PC-9 (cell line): ENCODE results near the gene NPIPA1.
"Not testable (repeated sequence)": the region's sequence is repeated elsewhere in the genome, so short reads cannot be mapped to it uniquely, and the experiment has no call there.

Source experiments
- CTCF ChIP-seq: fragments of 200-600 bp; sonication (generic); conservative IDR thresholded peaks from 2 replicates; pipeline ENCODE4 v1.6.1; 2017; ENCODE audit warnings: mixed run types, antibody characterized with exemption, mild to moderate bottlenecking, moderate library complexity
- EZH2 ChIP-seq: fragments of 200-600 bp; sonication (generic); IDR thresholded peaks from 2 replicates; pipeline ENCODE4 v1.8.0; 2017; ENCODE audit warnings: antibody characterized with exemption, low read depth

- not testable (repeated sequence) for TF ChIP-seq CTCF, EZH2
These were observed 13.7 kb upstream of the NPIPA1 start for GRCh38 chr16:14923394-14924088.
